HL-60 (cell line): ENCODE results near the gene KCNN4.
A peak's percentile ranks its signal among the peaks of the same experiment; 100 is the strongest.

Source experiments
- DNase-seq, 2 experiments: peaks; one replicate each; pipeline ENCODE4 v3.0.0-alpha.2; 2010 to 2020; ENCODE audit warnings: low read depth in 1 of 2, low spot score in 1 of 2
- H3K27ac ChIP-seq: fragments of 250-450 bp; sonication (Bioruptor Pico); replicated peaks from 2 replicates; pipeline ENCODE4 v1.5.1; 2020; ENCODE audit warnings: mild to moderate bottlenecking, moderate library complexity
- H3K27me3 ChIP-seq: fragments of 250-450 bp; sonication (Bioruptor Pico); 2 replicates; pipeline ENCODE4 v1.5.1; 2021; ENCODE audit warnings: mild to moderate bottlenecking, moderate library complexity; ENCODE audit not compliant: insufficient read depth, poor library complexity, severe bottlenecking
- H3K4me3 ChIP-seq: replicated peaks from 2 replicates; pipeline ENCODE4 v1.5.1; 2011; ENCODE audit warnings: mild to moderate bottlenecking, control low read depth, low read length; ENCODE audit not compliant: insufficient read depth
- GABPA ChIP-seq: IDR thresholded peaks from 2 replicates; pipeline ENCODE4 v1.6.1; 2012; ENCODE audit warnings: low read depth
- POLR2AphosphoS5 ChIP-seq: IDR thresholded peaks from 2 replicates; pipeline ENCODE4 v1.6.1; 2012; ENCODE audit warnings: low read depth
- SPI1 ChIP-seq: IDR thresholded peaks from 2 replicates; pipeline ENCODE4 v1.6.1; 2012; ENCODE audit warnings: low read depth, mild to moderate bottlenecking, borderline replicate concordance
- TF ChIP-seq, protein P1 (sequence below): IDR thresholded peaks from one replicate; pipeline ENCODE4 v1.5.1; 2011; ENCODE audit warnings: low read length, control low read depth, inconsistent platforms; ENCODE audit not compliant: insufficient read depth
- TF ChIP-seq, protein P2 (sequence below): IDR thresholded peaks from 2 replicates; pipeline ENCODE4 v1.6.1; 2012; ENCODE audit warnings: low read depth; ENCODE audit not compliant: insufficient replicate concordance

The KCNN4 gene

DNA sequence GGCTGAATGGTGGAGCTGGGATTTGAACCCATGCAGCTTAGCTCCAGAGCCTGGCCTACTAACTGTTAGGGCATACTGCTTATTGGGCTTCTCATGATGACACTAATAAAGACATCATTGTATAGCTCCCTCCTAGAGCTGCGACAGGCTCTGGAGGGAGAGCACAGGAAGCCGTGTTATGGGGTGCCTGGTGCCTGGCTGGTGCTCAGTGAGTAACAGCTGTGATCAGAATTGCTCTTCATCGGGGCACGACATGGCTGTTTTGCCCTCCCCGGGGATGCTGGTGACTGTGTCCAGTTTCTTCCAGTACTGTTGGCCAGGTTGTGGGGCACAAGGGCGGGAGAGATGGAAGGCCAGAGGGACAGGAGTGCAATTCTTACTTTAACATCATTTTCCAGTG is 16.3 kb upstream of the KCNN4 start:
- no peak overlapping the region for H3K4me3 ChIP-seq
- TF ChIP-seq GABPA (no peak), POLR2AphosphoS5 (no peak), SPI1 (no peak)
- TF ChIP-seq, protein P1, sequence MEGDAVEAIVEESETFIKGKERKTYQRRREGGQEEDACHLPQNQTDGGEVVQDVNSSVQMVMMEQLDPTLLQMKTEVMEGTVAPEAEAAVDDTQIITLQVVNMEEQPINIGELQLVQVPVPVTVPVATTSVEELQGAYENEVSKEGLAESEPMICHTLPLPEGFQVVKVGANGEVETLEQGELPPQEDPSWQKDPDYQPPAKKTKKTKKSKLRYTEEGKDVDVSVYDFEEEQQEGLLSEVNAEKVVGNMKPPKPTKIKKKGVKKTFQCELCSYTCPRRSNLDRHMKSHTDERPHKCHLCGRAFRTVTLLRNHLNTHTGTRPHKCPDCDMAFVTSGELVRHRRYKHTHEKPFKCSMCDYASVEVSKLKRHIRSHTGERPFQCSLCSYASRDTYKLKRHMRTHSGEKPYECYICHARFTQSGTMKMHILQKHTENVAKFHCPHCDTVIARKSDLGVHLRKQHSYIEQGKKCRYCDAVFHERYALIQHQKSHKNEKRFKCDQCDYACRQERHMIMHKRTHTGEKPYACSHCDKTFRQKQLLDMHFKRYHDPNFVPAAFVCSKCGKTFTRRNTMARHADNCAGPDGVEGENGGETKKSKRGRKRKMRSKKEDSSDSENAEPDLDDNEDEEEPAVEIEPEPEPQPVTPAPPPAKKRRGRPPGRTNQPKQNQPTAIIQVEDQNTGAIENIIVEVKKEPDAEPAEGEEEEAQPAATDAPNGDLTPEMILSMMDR = no peak
- TF ChIP-seq, protein P2, sequence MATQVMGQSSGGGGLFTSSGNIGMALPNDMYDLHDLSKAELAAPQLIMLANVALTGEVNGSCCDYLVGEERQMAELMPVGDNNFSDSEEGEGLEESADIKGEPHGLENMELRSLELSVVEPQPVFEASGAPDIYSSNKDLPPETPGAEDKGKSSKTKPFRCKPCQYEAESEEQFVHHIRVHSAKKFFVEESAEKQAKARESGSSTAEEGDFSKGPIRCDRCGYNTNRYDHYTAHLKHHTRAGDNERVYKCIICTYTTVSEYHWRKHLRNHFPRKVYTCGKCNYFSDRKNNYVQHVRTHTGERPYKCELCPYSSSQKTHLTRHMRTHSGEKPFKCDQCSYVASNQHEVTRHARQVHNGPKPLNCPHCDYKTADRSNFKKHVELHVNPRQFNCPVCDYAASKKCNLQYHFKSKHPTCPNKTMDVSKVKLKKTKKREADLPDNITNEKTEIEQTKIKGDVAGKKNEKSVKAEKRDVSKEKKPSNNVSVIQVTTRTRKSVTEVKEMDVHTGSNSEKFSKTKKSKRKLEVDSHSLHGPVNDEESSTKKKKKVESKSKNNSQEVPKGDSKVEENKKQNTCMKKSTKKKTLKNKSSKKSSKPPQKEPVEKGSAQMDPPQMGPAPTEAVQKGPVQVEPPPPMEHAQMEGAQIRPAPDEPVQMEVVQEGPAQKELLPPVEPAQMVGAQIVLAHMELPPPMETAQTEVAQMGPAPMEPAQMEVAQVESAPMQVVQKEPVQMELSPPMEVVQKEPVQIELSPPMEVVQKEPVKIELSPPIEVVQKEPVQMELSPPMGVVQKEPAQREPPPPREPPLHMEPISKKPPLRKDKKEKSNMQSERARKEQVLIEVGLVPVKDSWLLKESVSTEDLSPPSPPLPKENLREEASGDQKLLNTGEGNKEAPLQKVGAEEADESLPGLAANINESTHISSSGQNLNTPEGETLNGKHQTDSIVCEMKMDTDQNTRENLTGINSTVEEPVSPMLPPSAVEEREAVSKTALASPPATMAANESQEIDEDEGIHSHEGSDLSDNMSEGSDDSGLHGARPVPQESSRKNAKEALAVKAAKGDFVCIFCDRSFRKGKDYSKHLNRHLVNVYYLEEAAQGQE = no peak
- H3K27me3 ChIP-seq = peaks cover 3% of the 10 kb centered on the region
- no peak overlapping the region for H3K27ac ChIP-seq
- DNase-seq = no peak

DNA sequence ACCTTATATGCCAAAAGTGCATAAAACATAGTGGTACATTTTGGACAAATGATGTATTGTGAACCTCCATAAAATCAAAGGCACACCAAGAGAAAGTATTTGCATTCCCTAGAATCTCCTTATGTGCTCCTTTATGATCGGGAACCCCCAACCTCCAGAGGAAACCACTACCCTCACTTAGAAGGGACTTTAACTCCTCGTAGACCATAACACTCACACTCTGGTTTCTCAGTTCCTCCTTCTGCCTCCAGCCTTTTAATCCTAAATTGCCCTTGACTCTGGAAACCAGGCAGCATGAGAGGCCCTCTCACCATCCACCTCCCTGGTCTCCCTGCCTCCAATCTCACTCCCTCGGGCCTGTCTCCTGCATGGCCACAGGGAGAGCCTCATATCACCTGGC is 9.8 kb upstream of the KCNN4 start:
- no peak for DNase-seq
- TF ChIP-seq, protein P2 = no peak
- TF ChIP-seq SPI1 (no peak), GABPA (no peak), POLR2AphosphoS5 (no peak)
- TF ChIP-seq, protein P1 = no peak
- Histone ChIP-seq H3K4me3 (no peak overlapping the region), H3K27me3 (no peaks in the 10 kb centered on the region), H3K27ac (no peak overlapping the region)

DNA sequence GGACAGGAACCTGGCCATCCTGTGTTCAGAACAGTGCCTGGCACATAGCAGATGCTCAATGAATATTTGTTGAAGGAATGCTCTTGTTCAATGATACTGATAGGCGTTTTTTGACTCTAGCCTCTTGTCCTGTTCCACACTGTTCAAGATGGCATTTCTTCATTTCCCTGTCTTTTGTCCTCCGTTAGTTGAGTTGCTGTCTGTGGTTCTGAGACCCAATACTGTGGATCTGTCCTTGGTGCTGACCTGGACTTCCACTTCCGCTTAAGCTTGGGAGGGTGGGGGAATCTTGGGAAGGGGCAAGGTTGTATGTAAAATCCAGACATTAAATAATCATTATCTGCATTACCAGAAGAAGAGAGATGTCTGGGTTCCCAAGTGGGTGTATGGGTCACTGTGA is 8.3 kb upstream of the KCNN4 start:
- DNase-seq = peak in 1 of 2 experiments; percentile 44
- TF ChIP-seq, protein P2 = peak; percentile 100
- TF ChIP-seq SPI1 = peak; percentile 79
- TF ChIP-seq POLR2AphosphoS5 = no peak

DNA sequence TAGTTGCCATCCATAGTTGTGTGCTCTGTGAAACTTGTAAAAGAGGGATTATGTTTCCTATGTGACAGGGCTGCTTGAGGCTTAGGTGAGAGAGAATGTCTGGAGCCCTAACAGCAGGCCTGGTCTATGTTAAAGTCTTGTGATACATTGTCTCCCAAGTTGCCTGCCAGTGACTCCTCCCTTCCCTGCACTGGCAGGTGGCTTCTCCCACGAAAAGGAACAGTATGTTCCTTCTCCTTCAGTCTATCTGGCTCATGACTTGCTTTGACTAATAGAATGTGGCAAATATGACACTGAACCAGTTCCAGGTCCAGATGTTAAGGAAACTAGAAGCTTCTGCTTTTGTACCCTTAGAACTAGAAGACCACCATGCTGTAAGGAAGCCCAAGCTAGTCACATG is 5.9 kb upstream of the KCNN4 start:
- Histone ChIP-seq H3K27ac (no peak overlapping the region), H3K27me3 (no peaks in the 10 kb centered on the region), H3K4me3 (no peak overlapping the region)
- no peak for TF ChIP-seq GABPA
- TF ChIP-seq, protein P2 = no peak
- TF ChIP-seq POLR2AphosphoS5 = no peak
- TF ChIP-seq, protein P1 = no peak
- no peak for TF ChIP-seq SPI1
- DNase-seq = no peak

More for the DNA sequence above, 8.3 kb upstream of the KCNN4 start:
- no peaks in the 10 kb centered on the region for H3K27me3 ChIP-seq
- no peak overlapping the region for H3K27ac ChIP-seq
- no peak overlapping the region for H3K4me3 ChIP-seq
